Measurements from ENCODE around the gene BRSK2. TPM values are rescaled to one million over a fixed set of nuclear protein-coding genes. Genes with fewer than 3 reads are reported as not detected.
"Not testable (repeated sequence)": the region's sequence is repeated elsewhere in the genome, so short reads cannot be mapped to it uniquely, and the experiment has no call there.

The BRSK2 gene
- total RNA-seq, 1 experiment from 2014 or later = 2.5 TPM

DNA sequence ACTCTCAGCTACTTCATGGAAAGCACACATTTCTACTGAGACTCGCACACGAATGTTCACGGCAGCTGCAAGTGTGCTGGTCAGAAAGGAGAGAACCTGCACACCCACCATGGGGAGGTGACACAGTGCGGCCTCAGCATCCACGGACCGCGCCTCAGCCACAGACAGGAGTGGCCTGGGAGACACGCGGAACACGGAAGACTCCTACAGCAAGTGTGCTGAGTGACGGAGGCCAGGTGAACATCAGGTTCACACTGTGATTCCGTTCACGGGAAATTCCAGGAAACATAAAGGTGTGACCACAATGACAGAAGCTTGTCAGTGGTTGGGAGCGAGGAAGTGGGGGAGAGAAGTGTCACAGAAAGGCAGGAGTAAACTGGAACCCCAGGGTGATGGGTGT is 110.2 kb downstream of the BRSK2 start:
- no peak for DNase-seq (ENCODE audit: low spot score)

DNA sequence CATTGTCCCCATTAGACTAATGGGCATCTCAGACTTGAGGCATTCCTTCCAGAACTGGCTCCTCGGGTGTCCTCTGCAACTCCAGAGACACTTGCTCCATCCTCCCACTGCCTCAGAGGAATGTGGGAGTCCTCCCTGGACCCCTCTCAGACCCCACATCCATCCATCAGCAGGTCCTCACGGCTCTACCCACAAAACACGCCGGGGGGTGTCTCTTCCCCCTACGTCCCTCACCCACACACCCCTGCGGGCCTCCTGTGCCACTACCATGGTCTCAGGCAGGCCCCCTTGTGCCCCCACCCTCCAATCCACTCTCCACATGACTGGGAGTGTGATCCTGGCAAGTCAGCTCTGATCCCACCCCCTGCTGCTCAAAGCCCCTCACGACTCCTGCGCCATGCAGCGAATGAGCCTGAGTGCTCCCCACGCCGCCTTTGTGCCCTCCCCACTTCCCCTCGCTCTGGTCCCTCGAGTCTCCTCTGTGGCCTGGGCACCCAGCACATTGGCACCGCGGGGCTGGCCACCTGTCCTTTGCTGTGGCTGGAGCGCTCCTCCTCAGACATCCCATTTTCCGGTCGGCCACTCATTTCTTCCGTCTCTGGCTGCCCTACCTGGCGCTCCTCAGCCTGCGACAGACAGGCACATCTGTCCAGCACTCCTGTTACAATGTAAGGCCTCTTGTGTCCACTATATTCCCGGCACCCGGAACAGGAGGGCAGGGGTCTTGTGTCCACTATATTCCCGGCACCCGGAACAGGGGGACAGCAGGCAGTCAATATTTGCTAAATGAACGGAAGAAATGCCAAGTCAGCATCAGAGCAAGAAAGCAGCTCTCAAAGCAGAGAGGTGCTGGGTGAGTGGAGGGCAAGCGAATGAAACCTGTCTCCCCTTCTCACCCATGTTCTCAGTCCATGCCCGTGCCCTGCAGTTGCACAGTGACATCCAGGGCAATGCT is 111.0 kb downstream of the BRSK2 start:
- no peak for DNase-seq (ENCODE audit: low spot score)

DNA sequence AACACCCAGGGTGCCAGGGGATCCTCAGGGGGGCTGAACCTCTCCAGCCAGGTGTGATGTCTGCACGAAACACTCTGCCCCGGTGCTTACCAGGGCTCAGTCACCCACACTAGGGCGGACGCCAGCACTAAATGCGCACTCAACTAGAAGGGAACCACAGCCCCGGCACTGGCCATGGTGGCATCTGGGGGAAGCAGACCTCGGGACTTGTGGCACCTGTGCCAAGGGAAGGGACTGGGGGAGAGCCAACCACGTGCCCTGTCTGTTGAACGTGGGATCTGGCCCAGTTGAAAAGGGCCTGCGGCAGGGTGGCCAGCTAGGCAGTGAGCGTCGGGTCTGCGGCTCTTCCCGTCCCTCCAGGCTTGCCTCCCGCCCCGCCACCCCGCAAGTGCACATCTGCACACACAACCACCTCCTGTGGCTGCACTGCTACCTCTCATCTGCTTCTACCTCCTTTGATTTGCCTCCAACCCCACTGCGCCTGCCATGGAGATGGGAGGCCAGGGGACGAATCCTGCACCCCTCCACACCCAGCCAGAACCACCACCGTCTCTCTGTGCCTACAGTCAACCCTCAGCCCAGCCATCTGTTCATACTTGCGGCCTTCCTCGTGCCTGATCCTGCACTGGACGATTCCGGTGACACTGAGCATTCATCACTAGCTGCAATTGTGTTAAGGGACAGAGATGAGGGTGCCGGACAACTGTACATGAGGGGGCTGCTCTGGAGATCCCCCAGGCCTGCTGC is 111.9 kb downstream of the BRSK2 start:
- no peak for DNase-seq (ENCODE audit: low spot score)

DNA sequence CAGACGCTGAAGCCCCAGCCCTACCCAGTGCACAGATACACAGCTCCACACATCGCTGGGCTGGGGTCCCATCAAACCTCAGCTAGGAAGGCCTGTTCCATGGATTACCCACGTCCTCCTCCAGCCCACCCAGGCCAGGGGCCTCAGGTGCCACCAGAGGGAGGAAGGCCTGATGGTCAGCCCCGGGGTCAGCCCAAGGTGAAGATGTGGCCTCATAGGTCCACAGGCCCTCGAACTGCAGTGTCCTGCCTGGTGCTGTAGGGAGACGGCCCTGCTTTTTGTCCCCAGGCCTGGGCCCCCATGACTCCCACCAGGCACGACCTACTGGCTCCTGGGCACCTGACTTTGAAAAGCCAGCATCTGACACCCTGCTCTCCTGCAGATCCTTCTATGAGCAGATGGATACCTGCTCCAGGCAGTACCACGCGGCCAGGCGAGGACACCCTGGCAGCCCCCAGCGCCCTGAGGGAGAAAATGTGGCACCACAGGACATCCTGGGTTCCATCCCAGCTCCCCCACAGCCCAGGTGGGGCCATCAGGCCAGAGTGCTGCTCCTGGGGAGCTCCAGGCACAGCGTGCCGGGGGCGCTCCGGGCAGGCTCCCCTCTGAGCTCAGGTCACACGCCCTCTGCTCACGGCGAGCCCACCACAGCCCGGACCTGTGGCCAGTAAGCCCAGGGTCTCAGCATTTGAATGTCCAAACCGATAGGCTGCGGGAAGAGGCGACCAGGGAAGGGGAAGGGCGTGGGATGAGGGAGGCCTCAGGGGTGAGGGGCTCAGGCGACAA is 112.6 kb downstream of the BRSK2 start:
- no peak for DNase-seq (ENCODE audit: low spot score)

DNA sequence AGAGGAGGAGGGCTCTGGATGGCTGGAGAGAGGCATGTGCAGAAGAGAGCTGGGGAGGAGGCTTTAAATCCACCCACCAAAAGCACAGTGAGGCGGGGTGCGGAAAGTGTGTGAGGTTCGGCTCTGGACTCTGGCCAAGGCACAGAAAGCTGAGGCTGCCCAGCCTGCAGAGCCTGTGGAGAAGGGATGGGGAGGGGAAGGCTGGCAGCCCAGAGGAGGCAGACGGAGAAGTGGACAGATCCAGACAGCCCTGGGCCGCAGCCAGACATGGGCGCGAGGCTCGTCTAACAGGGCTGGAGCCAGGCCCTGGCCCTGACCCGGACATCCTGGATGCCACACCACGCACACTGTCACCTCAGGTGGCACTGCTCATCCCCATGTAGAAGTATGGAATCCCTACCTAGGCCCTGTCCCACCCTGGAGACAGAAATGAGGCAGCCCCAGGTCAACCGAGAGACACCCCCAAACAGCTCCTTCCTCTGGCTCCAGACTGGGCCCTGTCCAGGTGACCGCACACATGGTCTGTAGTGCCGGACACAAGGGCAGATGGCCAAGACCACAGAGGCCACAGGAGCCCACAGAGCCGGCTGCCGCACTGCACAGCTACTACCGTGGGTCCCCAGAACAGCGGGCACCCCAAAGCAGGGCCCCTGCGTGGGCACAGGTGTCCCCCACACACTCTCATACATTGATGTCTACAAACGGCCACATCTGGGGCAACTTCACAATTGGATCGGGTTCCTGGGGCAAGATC is 113.4 kb downstream of the BRSK2 start:
- DNase-seq (ENCODE audit: low spot score) = no peak

DNA sequence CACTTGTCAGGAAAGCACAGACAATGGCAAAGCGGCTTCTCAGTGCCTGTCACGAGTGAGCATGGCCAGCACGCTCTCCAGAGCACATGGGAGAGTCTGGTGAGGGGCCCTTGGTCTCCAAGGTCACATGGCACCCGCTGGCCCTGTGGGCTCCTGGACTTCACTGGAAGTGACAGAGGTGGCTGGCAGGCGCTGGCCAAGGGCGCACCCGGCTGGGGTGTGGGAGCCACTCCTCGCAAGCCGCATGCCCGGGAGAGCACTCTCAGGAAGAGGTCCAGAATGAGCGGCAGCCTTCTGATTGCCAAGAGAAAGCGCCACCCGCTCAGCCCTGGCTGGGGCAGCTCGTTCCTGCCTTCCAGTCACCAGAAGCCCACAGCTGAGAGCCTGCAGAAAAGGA is 114.0 kb downstream of the BRSK2 start:
- DNase-seq (ENCODE audit: low spot score) = no peak

DNA sequence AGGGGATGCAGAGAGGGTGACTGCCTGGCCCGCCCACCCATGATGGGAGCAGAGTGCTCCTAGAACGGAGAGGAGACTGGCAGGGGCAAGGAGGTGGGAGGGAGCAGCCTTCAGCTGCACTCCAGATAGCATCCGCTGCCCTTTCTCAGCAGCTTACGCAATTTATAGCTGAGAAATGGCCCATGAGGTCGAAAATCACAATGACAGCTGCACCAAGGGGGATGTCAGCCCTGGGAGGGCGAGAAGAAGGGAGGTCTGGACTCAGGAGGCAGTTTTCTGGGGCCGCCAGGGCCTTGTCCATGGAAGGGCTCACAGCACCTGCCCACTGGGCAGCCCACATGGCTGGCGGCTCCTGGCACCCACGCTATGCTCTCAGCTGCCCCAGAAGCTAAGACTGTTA is 114.4 kb downstream of the BRSK2 start:
- DNase-seq (ENCODE audit: low spot score) = no peak

DNA sequence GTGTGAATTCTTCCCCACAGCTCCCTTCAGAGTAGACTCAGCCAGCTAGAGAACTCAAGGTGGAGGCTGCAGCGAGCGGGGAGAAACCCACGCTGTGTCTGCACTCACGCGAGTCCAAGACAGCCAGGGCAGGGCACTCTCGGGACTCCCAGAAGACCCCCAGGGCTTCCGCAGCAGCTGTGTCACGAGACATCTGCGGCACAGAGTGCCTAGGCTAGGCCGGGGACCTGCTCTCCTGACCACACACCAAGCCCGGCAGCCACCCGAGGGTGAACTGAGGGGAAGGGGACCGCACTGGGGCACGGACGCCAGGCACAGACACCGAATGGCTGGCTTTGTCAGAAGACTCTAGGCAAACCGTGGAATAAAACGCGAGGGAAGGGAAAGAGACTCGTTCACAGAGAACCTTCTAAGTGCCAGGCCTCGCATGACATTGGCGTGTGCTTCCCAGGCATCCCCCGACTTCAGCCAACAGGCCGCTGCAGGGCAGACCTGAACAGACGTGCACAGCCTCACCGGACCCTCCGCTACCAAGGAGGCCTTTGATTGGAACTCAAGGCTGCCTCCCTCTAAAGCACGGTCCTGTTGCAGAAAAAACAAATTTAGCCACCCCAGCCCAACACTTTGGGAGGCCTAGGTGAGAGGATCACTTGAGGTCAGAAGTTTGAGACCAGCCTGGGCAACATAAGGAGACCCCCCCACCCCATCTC is 115.0 kb downstream of the BRSK2 start:
- no peak for DNase-seq (ENCODE audit: low spot score)

DNA sequence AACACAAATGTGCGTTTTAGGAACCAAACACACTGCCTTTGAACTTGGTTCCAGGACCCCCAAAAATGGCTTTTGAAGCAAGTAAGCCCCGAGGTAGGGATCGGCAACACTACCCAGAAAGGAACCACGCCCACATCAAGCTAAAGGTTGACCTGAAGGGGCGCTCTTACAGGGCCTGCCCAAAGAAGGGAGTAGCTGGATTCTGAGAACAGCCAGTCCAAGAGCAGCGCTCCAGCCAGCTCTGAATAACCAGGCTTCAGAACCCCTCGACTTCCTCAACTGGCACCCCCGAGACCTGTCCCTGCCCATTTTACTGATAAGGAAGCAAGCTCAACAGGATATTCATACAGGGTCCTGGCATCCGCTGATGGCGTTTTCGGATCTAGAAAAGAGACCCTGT is 115.7 kb downstream of the BRSK2 start:
- DNase-seq (ENCODE audit: low spot score) = no peak

DNA sequence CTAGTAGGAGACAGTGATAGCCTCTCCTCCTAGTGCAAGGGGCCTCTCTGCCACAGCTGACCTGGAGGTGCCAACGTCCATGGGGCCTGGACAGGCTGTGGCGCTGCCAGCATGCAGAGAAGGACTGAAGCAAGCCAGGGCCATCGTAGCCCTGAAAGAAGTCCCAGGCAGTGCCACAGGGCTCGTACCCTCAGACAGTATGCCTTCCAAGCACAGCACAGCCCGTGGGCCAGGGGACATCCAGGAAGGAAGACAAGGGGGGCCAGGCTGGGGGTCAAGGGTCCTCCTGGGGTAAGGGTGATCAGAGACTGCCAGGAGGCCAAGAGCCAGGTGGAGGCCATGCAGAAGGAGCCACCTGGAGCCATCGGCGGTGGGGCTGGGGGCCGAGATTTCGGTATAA is 117.2 kb downstream of the BRSK2 start:
- DNase-seq (ENCODE audit: low spot score) = no peak

DNA sequence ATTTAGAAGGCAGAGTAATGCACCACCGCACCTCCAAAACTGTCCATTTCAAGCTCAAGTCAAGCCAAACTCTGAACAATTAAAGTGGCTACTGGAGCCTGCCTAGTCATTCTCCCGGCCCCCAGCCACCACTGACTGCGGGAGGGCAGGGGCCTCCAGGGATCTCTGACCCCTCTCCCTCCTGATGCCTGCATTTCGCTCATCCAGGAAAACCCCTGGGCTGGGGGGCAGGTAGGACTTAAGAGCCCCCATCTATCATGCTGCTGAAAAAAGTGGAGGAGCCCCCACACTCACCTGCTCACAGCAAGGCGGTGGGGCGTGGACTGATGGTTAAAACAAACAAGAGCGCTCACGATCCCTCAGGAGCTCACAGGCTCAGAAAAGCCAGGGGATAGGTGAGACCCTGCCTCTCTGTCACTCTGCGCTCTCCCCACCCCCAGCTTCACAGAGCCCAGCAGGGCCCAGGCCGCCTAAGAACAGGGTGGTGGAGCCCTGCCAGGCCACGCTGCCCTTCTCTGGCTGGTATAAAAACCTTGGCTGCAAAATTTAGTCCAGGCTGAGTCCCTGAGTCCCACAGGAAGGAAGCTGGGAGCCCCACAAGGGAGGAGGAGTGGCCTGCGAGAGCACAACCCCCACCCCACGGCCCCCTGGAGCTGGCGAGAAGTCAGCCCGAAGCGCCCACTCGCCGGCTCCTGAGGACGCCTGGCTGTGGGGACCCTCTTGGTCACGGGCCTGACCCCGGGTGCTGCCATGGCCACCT is 117.8 kb downstream of the BRSK2 start:
- no peak for DNase-seq (ENCODE audit: low spot score)

DNA sequence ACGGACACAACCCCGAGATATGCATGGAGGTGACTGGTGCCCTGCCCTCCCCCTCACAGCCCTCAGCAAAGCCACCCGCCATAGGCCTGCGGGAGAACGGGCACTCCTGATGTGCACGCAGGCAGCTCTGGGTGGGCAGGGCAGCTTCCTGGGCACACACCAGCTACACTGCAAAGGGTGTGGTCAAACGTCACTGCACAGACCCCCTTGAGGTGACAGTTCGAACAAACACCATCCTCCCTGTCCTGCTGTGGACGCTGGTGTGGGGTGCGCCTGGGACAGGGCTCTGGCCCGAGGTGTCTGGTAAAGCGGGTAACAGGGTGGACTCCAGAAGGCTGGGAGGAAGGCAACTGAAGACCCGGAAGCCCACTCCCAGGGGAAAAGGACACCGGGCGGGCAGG is 118.8 kb downstream of the BRSK2 start:
- DNase-seq (ENCODE audit: low spot score) = no peak

DNA sequence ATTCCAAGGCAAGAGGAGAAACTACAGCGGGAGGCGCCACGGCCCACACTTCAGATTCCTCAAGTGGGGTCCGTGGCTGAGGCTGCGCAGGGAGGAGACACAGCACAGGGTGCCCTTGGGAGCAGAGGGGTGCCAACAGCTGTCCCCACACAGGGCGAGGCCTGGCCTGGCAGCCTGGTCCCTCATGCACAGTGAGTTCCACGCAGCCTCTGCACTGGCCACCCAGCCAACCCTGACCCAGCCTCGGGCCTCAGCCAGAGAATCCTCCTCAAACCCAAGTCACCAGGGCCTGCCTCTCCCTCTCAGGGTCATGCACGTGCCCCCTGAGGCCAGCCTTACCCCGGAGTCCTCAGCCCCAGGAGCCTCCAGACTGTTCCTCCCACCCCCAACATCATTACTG is 119.3 kb downstream of the BRSK2 start:
- DNase-seq (ENCODE audit: low spot score) = no peak

DNA sequence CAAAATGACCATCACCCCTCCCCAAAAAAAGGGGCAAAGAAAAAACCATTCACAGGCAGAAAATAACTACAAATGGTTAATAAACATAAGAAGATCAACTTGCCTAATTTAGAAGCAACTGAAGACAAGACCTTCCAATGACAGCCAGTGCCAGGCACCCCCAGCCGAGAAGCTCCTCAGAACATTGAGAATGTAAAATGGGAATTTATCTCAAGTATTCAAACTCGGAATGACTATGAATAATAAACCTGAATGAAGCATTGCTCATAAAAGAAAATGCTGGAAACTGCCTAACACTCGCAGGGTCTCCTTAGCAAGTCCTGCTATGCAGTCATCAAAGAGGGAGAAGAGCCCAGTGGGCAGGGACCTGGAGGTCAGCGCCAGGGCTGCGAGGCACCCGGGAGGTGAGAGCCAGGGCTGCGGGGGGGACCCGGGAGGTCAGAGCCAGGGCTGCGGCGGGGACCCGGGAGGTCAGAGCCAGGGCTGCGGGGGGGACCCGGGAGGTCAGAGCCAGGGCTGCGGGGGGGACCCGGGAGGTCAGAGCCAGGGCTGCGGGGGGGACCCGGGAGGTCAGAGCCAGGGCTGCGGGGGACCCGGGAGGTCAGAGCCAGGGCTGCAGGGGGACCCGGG is 120.0 kb downstream of the BRSK2 start:
- DNase-seq (ENCODE audit: low spot score) = no peak

DNA sequence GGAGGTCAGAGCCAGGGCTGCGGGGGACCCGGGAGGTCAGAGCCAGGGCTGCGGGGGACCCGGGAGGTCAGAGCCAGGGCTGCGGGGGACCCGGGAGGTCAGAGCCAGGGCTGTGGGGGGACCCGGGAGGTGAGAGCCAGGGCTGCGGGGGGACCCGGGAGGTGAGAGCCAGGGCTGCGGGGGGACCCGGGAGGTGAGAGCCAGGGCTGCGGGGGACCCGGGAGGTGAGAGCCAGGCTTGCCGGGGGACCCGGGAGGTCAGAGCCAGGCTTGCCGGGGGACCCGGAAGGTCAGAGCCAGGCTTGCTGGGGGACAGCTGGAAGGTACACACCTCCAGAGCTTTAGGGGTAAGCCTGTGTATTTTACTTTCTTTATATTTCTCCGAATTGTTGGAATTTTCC is 120.6 kb downstream of the BRSK2 start:
- DNase-seq (ENCODE audit: low spot score) = not testable (repeated sequence)

DNA sequence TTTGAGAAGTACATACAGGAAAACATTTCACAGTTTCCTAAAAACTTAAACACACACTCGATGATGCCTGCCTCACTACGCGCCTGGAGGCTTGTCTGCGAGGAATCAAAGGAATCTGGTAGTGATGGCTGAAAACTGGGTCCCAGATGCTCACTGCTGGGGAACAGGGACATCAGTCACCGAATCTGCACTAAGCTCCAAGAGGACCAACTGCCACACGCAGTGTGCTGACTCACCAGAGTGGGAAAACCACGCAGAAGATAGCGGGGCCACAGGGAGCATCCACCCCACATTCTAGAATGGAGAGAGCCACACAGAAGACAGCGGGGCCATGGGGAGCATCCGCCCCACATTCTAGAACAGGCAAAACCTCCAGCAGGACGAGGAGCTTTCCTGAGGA is 121.2 kb downstream of the BRSK2 start:
- no peak for DNase-seq (ENCODE audit: low spot score)

DNA sequence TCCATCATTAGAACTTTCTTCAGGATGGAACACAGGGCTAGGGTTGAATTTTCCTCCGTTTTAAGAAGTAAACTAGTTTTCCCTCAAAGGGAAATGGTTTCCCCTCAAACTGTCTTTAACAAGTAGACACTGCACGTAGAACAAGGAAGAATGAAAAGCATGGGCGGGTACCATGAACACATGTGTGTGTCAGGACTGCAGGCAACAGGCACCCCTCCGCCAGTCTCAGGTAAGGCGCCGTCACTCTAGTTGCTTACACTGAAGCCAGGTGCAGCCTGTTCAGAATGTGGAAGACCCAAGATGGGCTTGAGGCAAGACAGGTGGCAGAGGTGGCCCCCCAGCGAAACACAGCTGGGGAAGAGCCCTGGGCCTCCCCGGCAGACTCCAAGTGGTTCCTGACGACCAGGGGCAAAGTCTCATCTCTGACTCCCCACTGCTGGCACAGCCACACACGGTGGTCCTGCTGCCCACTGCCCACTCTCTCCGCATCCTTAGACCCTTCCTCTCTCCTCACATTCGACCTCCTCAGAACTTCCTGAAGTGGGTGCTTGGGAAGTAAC is 122.3 kb downstream of the BRSK2 start:
- DNase-seq (ENCODE audit: low spot score) = no peak

All from H4 (cell line).